Measurements from ENCODE around the gene TMEM138. TPM values are rescaled to one million over a fixed set of nuclear protein-coding genes. Genes with fewer than 3 reads are reported as not detected.
"Not testable (repeated sequence)": the region's sequence is repeated elsewhere in the genome, so short reads cannot be mapped to it uniquely, and the experiment has no call there.

The TMEM138 gene
- total RNA-seq, 1 donor from 2014 or later = 38.4 TPM

DNA sequence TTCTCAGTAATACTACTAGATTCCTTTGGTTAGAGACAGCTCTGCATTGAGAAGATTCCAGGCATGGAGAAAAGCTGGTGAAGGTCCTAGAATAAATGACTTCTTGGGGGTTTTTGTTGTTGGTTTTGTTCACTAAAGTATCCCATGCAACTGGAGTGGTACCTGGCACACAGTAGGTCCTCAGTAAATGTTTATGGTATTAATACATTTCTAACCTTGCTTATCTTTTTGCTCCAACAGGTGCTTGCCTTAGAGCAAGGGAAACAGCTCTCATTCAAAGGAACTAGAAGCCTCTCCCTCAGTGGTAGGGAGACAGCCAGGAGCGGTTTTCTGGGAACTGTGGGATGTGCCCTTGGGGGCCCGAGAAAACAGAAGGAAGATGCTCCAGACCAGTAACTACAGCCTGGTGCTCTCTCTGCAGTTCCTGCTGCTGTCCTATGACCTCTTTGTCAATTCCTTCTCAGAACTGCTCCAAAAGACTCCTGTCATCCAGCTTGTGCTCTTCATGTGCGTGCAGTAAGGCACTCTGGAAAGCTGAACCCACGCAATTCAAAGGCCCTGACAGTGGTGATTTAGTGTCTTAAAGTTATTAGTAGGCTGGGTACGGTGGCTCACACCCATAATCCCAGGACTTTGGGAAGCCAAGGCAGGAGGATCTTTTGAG, 2.0 kb downstream of the TMEM138 start:
- no peak for DNase-seq (ENCODE audit: low spot score)

- DNase-seq (ENCODE audit: low spot score) = no peak
Measured at GRCh38 chr11:61367406-61367805, 5.2 kb downstream of the TMEM138 start.

GRCh38 chr11:61368646-61369045, 6.5 kb downstream of the TMEM138 start:
- DNase-seq (ENCODE audit: low spot score) = no peak

- peak; percentile 64 for DNase-seq (ENCODE audit: low spot score)
Measured at GRCh38 chr11:61369372-61370348, 7.5 kb downstream of the TMEM138 start.

- no peak for DNase-seq (ENCODE audit: low spot score)
Measured at GRCh38 chr11:61370349-61371005, 8.3 kb downstream of the TMEM138 start.

DNA sequence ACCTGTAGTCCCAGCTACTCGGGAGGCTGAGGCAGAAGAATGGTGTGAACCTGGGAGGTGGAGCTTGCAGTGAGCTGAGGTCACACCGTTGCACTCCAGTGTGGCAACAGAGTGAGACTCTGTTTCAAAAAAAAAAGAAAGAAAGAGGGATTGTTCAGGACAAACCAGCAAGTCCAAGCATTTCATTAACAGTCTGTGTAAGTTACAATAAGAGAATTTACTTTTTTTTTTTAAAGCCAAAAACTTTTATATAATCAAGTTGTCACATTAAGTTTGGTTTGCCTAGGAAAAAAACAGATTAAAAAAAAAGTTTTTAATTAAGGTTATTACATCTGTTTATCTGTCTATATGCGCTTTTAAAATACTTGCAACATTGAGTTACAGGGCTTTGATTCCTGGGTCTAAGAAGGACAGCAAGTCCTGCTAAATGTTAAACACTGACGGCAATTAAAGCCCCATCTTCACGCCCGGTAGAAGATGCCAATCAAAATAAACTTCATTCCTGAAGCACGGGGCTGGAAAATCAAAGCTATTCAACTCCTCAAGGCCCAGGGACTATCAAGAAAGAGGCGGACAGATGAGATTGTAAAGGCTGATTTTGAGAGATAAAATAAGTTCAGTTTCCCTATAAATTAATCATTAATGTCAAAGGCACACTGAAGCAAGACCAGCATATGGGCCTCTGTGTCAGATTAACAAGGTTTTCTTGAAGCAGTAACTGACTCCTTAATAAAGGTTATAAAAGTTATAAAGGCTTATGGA, 10.7 kb downstream of the TMEM138 start:
- no peak for DNase-seq (ENCODE audit: low spot score)

DNA sequence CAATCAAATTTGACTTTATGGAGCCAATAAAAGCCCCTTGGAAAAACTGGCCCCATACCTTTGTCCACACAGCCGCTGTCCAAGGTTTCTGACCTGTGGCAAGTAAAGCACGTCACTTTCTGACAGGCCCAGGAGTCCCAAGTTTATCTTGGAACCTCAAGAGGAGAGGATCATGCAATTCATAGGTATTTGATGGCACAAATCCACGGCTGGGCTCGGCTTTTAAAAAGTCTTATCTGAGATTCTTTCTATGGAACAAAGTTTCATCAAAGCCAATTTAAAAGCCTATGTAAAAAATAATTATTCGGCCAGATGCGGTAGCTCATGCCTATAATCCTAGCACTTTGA, 13.6 kb downstream of the TMEM138 start:
- DNase-seq (ENCODE audit: low spot score) = no peak

- no peak for DNase-seq (ENCODE audit: low spot score)
Measured at GRCh38 chr11:61377461-61378160, 15.4 kb downstream of the TMEM138 start.

DNA sequence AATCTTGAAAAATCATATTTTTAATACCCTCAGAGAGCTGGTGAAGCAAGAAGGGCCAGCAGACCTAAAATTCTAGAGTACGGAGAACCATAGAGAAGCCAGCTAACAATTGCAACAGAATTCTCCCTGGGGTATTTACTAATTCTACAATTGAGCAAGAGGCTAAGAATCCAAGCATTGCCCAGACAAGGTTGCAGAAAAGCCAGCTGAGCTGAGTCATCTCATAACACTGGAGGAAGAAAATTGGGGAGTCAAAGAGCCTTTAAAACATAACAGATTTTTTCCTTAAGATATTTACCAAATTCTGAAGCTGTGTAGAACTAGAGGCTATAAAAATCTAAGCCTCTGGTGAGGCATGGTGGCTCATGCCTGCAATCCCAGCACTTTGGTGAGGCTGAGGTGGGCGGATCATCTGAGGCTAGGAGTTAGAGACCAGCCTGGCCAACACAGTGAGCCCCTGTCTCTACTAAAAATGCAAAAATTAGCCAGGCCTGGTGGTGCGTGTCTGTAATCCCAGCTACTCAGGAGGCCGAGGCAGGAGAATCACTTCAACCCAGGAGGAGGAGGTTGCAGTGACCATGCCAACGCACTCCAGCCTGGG, 16.6 kb downstream of the TMEM138 start:
- DNase-seq (ENCODE audit: low spot score) = peak; percentile 34

- no peak for DNase-seq (ENCODE audit: low spot score)
Measured at GRCh38 chr11:61380884-61381283, 18.7 kb downstream of the TMEM138 start.

DNA sequence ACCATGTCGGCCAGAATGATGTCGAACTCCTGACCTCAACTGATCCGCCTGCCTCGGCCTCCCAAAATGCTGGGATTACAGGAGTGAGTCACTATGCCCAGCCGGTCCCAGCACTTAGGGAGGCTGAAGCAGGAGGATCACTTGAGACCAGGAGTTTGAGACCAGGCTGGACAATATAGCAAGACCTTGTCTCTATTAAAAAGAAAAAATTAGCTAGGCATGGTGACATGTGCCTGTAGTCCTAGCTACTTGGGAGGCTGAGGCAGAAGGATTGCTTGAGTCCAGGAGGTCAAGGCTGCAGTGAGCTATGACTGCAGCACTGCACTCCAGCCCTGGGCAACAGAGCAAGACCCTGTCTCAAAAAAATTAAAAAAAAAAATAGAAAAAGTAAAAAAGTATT, 21.7 kb downstream of the TMEM138 start:
- not testable (repeated sequence) for DNase-seq (ENCODE audit: low spot score)

GRCh38 chr11:61384271-61385242, 22.4 kb downstream of the TMEM138 start:
- DNase-seq (ENCODE audit: low spot score) = no peak

GRCh38 chr11:61390161-61390560, 28.0 kb downstream of the TMEM138 start:
- no peak for DNase-seq (ENCODE audit: low spot score)

DNA sequence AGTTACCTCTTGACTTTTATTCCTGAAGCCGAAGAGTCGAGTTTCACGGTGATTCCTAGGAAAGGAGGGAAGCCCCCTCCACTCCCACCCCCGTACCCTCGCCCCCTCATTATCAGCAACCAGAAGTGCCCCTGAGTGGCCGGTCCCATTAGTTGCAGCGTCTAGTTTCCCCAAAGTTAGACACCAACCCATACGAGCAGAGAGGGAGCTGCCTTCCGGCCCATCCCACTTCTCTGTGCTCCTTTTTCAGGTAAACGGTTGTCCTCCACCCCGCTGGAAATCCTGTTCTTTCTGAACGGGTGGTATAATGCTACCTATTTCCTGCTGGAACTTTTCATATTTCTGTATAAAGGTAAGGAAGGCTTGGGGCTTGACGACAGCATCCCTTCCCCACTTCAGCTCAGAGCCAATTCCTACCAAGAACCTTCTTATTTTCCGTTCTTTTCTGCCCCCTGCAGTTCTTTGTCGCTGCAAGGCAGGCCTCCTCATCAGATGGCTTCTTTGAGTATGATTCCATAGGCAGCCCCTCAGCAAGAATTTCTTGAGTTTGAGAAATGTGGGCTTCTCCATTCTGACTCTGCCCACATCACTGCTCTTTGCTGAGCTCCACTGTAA, 30.9 kb downstream of the TMEM138 start:
- DNase-seq (ENCODE audit: low spot score) = no peak

DNA sequence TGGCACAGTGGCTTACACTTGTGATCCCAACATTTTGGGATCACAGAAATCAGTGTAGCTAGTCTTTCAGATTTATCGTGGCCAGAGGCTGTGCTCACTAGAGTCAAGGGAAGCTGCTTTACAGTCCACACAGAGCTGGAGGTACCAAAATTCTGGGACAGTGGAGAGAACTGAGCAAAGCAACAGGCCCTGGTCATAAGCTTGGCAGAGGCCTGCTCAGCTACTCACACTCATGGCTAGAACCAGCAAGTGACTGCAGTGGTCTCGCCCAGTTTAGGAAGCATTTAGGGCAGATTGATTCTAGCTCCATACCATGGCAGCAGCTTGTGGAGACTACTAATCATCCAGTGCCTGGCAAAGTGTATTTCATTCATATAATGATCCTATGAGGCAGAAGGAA, 39.0 kb downstream of the TMEM138 start:
- no peak for DNase-seq (ENCODE audit: low spot score)

GRCh38 chr11:61401573-61401972, 39.4 kb downstream of the TMEM138 start:
- DNase-seq (ENCODE audit: low spot score) = no peak

DNA sequence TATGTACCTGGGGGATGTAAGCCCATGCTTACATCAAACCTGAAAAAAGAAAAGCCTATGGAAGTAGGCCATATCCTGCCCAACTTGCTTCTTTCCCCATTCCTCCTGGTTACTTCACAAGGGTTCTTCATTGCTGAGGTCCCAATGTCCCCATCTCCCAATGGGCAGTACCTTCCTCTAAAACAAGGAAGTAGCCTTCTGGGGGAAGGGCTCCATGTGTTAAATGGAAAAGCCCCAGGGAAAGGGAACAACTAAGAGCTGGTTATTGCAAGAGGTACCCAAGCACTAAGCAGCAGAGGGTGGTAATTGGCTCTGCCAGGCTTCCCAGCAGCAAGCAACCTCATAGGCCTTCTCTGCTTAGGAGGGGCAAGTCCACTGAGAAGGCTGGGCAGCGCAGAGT, 41.5 kb downstream of the TMEM138 start:
- no peak for DNase-seq (ENCODE audit: low spot score)

- no peak for DNase-seq (ENCODE audit: low spot score)
Measured at GRCh38 chr11:61404103-61404502, 41.9 kb downstream of the TMEM138 start.

DNA sequence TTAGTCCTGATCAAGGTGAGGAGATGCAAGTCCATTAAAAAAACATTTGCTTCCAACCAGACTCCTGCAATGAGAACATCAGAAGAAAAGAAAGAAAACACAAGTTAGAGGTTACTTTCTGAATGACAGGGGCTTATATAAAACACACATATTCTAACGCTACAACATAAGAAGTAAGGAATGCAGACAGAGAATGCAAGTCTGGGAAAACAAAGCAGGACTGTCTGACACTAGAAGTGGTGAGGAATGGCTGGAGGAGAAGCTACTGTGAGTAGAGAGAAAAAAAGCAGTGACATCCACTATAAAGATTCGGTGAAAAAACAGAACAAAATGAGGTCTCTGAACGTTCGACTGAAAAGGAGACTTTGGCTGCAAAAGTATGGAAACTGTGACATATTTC, 42.5 kb downstream of the TMEM138 start:
- no peak for DNase-seq (ENCODE audit: low spot score)
